Caco-2 (cell line): Measurements from ENCODE around the gene IL12RB1. TPM values are rescaled to one million over a fixed set of nuclear protein-coding genes. Genes with fewer than 3 reads are reported as not detected.
A peak's percentile ranks its signal among the peaks of the same experiment; 100 is the strongest.

Experiments
- BruUV-seq: library from RNA; stranded (reverse); fragments of 400-500 nt; replicated peaks from 2 replicates; lab custom pipeline; 2021; lab: Mats Ljungman, UMichigan
- CTCF ChIA-PET: fragments of 300-600 bp; sonication (Branson Sonifier 250); formaldehyde crosslinking; loops from one replicate; lab custom pipeline; 2022; ENCODE audit warnings: antibody characterized with exemption; lab: Charles Lee
- POLR2A ChIA-PET: fragments of 300-600 bp; sonication (Branson Sonifier 250); formaldehyde crosslinking; loops from one replicate; lab custom pipeline; 2022; ENCODE audit warnings: antibody characterized with exemption; lab: Charles Lee
- DNase-seq, 2 experiments: peaks; one replicate each; pipeline versions ENCODE4 v3.0.0 to v3.0.0-alpha.2; 2020 to 2022
- H3K27me3 ChIP-seq: replicated peaks from 2 replicates; pipeline ENCODE4 v1.6.0; 2011; ENCODE audit warnings: low read length; ENCODE audit not compliant: control insufficient read depth, insufficient read depth
- H3K36me3 ChIP-seq: 2 replicates; pipeline ENCODE4 v1.5.1; 2011; ENCODE audit warnings: low read length; ENCODE audit not compliant: control insufficient read depth, insufficient read depth
- H3K4me1 ChIP-seq: fragments of 250-450 bp; sonication (Bioruptor Pico); 2 replicates; pipeline ENCODE4 v1.5.1; 2020; ENCODE audit warnings: mild to moderate bottlenecking
- H3K4me3 ChIP-seq: 2 replicates; pipeline ENCODE4 v1.5.1; 2011; ENCODE audit warnings: low read depth, mild to moderate bottlenecking, control low read depth, low read length
- H3K9me3 ChIP-seq: fragments of 250-450 bp; sonication (Bioruptor Pico); 2 replicates; pipeline ENCODE4 v1.5.1; 2020; ENCODE audit warnings: mild to moderate bottlenecking, moderate library complexity
- H3K27ac Mint-ChIP-seq: one replicate; pipeline ENCODE4 v1.8.0; 2022; ENCODE audit warnings: mixed read lengths; ENCODE audit not compliant: unreplicated experiment
- H3K27me3 Mint-ChIP-seq: one replicate; pipeline ENCODE4 v1.8.0; 2022; ENCODE audit warnings: mixed read lengths; ENCODE audit not compliant: insufficient read depth, unreplicated experiment
- H3K36me3 Mint-ChIP-seq: one replicate; pipeline ENCODE4 v1.8.0; 2022; ENCODE audit warnings: mild to moderate bottlenecking, mixed read lengths; ENCODE audit not compliant: insufficient read depth, unreplicated experiment
- H3K4me1 Mint-ChIP-seq: one replicate; pipeline ENCODE4 v1.8.0; 2022; ENCODE audit warnings: low read depth, mixed read lengths; ENCODE audit not compliant: unreplicated experiment
- H3K4me3 Mint-ChIP-seq: one replicate; pipeline ENCODE4 v1.8.0; 2022; ENCODE audit warnings: mild to moderate bottlenecking, moderate library complexity, mixed read lengths; ENCODE audit not compliant: unreplicated experiment
- H3K9me3 Mint-ChIP-seq: one replicate; pipeline ENCODE4 v1.8.0; 2022; ENCODE audit warnings: mixed read lengths; ENCODE audit not compliant: unreplicated experiment
- intact Hi-C: fragments of 100-400 bp; cut with micrococcal nuclease; formaldehyde crosslinking; loops from one replicate; pipeline ENCODE4 v1.10.0; 2022; ENCODE audit not compliant: unreplicated experiment
- total RNA-seq: library from RNA; stranded (reverse); gene quantifications from 2 replicates; pipeline ENCODE4 v1.2.3, GENCODE V29; 2022
- TF ChIP-seq, protein P1 (sequence below), 2 experiments: fragments of 200-600 bp in 1 of 2; IDR thresholded peaks; 1 replicate in 1 of 2; 2 replicates in 1 of 2; pipeline versions ENCODE4 v1.5.1 to v1.8.0; 2011 to 2022; ENCODE audit warnings: antibody characterized with exemption in 1 of 2, control low read depth in 1 of 2, inconsistent platforms in 1 of 2, low read depth in 1 of 2, low read length in 1 of 2, mild to moderate bottlenecking in 1 of 2, moderate library complexity in 1 of 2; ENCODE audit not compliant: insufficient read depth in 1 of 2, severe bottlenecking in 1 of 2, unreplicated experiment in 1 of 2

IL12RB1 gene
- total RNA-seq, 1 experiment from 2014 or later: not detected

- BruUV-seq: no TSS peak
- ChIA-PET CTCF (no interaction called here), POLR2A (no interaction called here)
- Mint-ChIP-seq H3K36me3 (peaks cover 5% of the 10 kb centered on the region), H3K4me3 (no peak overlapping the region), H3K27ac (no peak overlapping the region), H3K27me3 (no peaks in the 10 kb centered on the region), H3K9me3 (no peaks in the 10 kb centered on the region), H3K4me1 (peaks cover 5% of the 10 kb centered on the region)
- intact Hi-C loops: no loop called here
- TF ChIP-seq, protein P1, sequence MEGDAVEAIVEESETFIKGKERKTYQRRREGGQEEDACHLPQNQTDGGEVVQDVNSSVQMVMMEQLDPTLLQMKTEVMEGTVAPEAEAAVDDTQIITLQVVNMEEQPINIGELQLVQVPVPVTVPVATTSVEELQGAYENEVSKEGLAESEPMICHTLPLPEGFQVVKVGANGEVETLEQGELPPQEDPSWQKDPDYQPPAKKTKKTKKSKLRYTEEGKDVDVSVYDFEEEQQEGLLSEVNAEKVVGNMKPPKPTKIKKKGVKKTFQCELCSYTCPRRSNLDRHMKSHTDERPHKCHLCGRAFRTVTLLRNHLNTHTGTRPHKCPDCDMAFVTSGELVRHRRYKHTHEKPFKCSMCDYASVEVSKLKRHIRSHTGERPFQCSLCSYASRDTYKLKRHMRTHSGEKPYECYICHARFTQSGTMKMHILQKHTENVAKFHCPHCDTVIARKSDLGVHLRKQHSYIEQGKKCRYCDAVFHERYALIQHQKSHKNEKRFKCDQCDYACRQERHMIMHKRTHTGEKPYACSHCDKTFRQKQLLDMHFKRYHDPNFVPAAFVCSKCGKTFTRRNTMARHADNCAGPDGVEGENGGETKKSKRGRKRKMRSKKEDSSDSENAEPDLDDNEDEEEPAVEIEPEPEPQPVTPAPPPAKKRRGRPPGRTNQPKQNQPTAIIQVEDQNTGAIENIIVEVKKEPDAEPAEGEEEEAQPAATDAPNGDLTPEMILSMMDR (IDR thresholded peaks at IDR 0.05; ENCODE audit: insufficient read depth in 1 of 2, low read depth in 1 of 2, low read length in 1 of 2, severe bottlenecking in 1 of 2, unreplicated experiment in 1 of 2): no peak
- H3K4me1 ChIP-seq: no peaks in the 10 kb centered on the region
- no peak overlapping the region for H3K4me3 ChIP-seq
- H3K27me3 ChIP-seq: no peaks in the 10 kb centered on the region
- DNase-seq: no peak
- H3K9me3 ChIP-seq: no peaks in the 10 kb centered on the region
- no peaks in the 10 kb centered on the region; the same call in 1 of the 2 replicates for H3K36me3 ChIP-seq
Observed at GRCh38 chr19:18120127-18120526, 33.4 kb upstream of the IL12RB1 start.

GRCh38 chr19:18119717-18120105 lies 33.0 kb upstream of the IL12RB1 start:
- no TSS peak for BruUV-seq
- peaks cover 5% of the 10 kb centered on the region for H3K4me1 Mint-ChIP-seq
- DNase-seq: no peak
- Histone ChIP-seq H3K27me3 (no peaks in the 10 kb centered on the region), H3K4me3 (no peak overlapping the region), H3K36me3 (no peaks in the 10 kb centered on the region; the same call in 1 of the 2 replicates), H3K4me1 (no peaks in the 10 kb centered on the region), H3K9me3 (no peaks in the 10 kb centered on the region)
- no peaks in the 10 kb centered on the region for H3K27me3 Mint-ChIP-seq
- H3K27ac Mint-ChIP-seq: no peak overlapping the region
- H3K36me3 Mint-ChIP-seq: peaks cover 5% of the 10 kb centered on the region
- ChIA-PET CTCF (no interaction called here), POLR2A (no interaction called here)
- no peaks in the 10 kb centered on the region for H3K9me3 Mint-ChIP-seq
- intact Hi-C loops: no loop called here
- H3K4me3 Mint-ChIP-seq: no peak overlapping the region
- TF ChIP-seq, protein P1 (IDR thresholded peaks at IDR 0.05; ENCODE audit: insufficient read depth in 1 of 2, low read depth in 1 of 2, low read length in 1 of 2, severe bottlenecking in 1 of 2, unreplicated experiment in 1 of 2): no peak

GRCh38 chr19:18119013-18119716 lies 32.4 kb upstream of the IL12RB1 start:
- CTCF ChIA-PET: no interaction called here
- intact Hi-C loops: no loop called here

More at GRCh38 chr19:18119013-18119716, 32.4 kb upstream of the IL12RB1 start:
- Histone ChIP-seq H3K4me3 (no peak overlapping the region), H3K27me3 (no peaks in the 10 kb centered on the region), H3K4me1 (no peaks in the 10 kb centered on the region), H3K9me3 (no peaks in the 10 kb centered on the region), H3K36me3 (no peaks in the 10 kb centered on the region; the same call in 1 of the 2 replicates)
- DNase-seq: no peak
- TF ChIP-seq, protein P1 (IDR thresholded peaks at IDR 0.05; ENCODE audit: insufficient read depth in 1 of 2, low read depth in 1 of 2, low read length in 1 of 2, severe bottlenecking in 1 of 2, unreplicated experiment in 1 of 2): no peak
- Mint-ChIP-seq H3K9me3 (no peaks in the 10 kb centered on the region), H3K27ac (no peak overlapping the region), H3K36me3 (peaks cover 5% of the 10 kb centered on the region), H3K4me1 (peaks cover 5% of the 10 kb centered on the region), H3K27me3 (no peaks in the 10 kb centered on the region), H3K4me3 (peak overlapping the region; percentile 80)
- BruUV-seq: TSS peak; percentile 25
- POLR2A ChIA-PET: no interaction called here
